ENCODE measurements around the gene XYLT1.

DNA sequence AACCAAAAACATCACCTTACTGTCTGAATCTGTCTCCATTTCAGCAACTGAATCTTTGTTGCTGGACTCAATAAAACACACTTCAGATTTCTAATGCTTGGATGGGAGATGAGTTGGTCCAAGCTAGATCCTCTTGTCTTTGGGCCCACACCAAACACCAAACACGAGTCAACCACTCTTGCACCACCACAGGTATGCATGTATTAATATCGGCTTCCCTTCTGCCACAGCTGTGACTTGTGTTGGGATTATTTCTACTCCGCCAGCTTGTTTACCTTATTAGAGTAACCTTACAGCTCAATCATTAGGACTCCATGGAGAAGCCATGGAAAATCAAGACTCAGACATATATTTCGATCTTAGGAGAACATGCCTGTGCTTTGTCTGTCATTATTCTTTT lies 49.9 kb downstream of the XYLT1 start:
- TF ChIP-seq POLR2AphosphoS5 (IDR thresholded peaks at IDR 0.05; ENCODE audit: borderline replicate concordance, low read depth, low read length) (no peak), EZH2 (IDR thresholded peaks at IDR 0.05) (no peak), FOXP2 (optimal IDR thresholded peaks at IDR 0.05; ENCODE audit: control extremely low read depth, extremely low read length, insufficient read depth) (no peak)

All from SK-N-MC (cell line).